Osteoblast (primary cell): ENCODE results near the gene FEM1A. TPM values are rescaled to one million over a fixed set of nuclear protein-coding genes. Genes with fewer than 3 reads are reported as not detected.
A peak's percentile ranks its signal among the peaks of the same experiment; 100 is the strongest.

Experiments used
- DNase-seq: peaks from one replicate; pipeline ENCODE4 v3.0.0; 2011; ENCODE audit warnings: low spot score, mixed read lengths; ENCODE audit not compliant: insufficient read length; ENCODE audit errors: missing footprints
- H2AFZ ChIP-seq: 2 replicates; pipeline ENCODE4 v1.6.0; 2011; ENCODE audit warnings: mild to moderate bottlenecking, low read length
- H3K27ac ChIP-seq: 2 replicates; pipeline ENCODE4 v1.5.1; 2011; ENCODE audit warnings: mild to moderate bottlenecking, low read depth, low read length, moderate library complexity
- H3K27me3 ChIP-seq: 2 replicates; pipeline ENCODE4 v1.6.0; 2012; ENCODE audit warnings: mild to moderate bottlenecking, control low read depth, inconsistent platforms, low read length, moderate library complexity; ENCODE audit not compliant: insufficient read depth
- H3K36me3 ChIP-seq: 2 replicates; pipeline ENCODE4 v1.5.1; 2011; ENCODE audit warnings: mild to moderate bottlenecking, low read length, control low read depth, moderate library complexity; ENCODE audit not compliant: insufficient read depth
- H3K4me1 ChIP-seq: 2 replicates; pipeline ENCODE4 v1.5.1; 2011; ENCODE audit warnings: mild to moderate bottlenecking, low read length, control low read depth, moderate library complexity; ENCODE audit not compliant: insufficient read depth
- H3K4me2 ChIP-seq: 2 replicates; pipeline ENCODE4 v1.6.0; 2011; ENCODE audit warnings: mild to moderate bottlenecking, low read length; ENCODE audit not compliant: insufficient read depth
- H3K4me3 ChIP-seq: fragments of 200-600 bp; sonication (generic); 3 replicates; pipeline ENCODE4 v1.5.1; 2012; ENCODE audit warnings: mild to moderate bottlenecking, low read length, inconsistent platforms; ENCODE audit not compliant: insufficient read depth
- H3K79me2 ChIP-seq: 2 replicates; pipeline ENCODE4 v1.6.0; 2012; ENCODE audit warnings: mild to moderate bottlenecking, low read length, control low read depth, inconsistent platforms; ENCODE audit not compliant: insufficient read depth
- H3K9me3 ChIP-seq: 2 replicates; pipeline ENCODE4 v1.5.1; 2011; ENCODE audit warnings: low read depth, low read length, control low read depth
- H4K20me1 ChIP-seq: 2 replicates; pipeline ENCODE4 v1.6.0; 2012; ENCODE audit warnings: mild to moderate bottlenecking, low read length, control low read depth; ENCODE audit not compliant: insufficient read depth
- total RNA-seq: library from RNA; depleted of rRNA; stranded (reverse); fragments of >200 nt; gene quantifications from 2 replicates; pipeline ENCODE4 v1.2.3, GENCODE V29; 2012
- TF ChIP-seq, protein P1 (sequence below): IDR thresholded peaks from 2 replicates; pipeline ENCODE4 v1.5.1; 2011; ENCODE audit warnings: mild to moderate bottlenecking, low read depth, low read length, moderate library complexity; ENCODE audit errors: extremely low read depth

FEM1A gene
- total RNA-seq, 1 donor = 12.7 TPM

DNA sequence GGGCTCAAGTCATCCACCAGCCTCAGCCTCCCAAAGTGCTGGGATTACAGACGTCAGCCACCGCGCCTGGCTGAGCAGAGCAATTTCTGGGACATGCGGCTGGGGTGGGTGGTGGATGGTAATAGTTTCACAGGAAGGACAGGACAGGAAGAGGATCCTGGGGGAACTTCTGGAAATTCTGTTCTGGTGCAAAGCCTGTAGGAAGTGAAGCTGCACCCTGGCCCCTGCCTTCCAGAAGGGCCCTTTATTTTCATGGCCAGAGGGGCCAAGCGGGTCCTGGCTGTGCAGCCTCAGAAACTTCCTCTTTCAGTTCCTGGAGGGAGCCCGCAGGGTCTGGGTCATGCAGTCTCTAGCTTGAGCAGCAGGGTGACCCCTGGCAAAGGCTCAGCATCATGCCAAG lies 15.7 kb downstream of the FEM1A start:
- Histone ChIP-seq H4K20me1 (no peaks in the 10 kb centered on the region), H3K4me2 (no peak overlapping the region), H3K27ac (no peak overlapping the region), H3K36me3 (no peaks in the 10 kb centered on the region), H3K27me3 (no peaks in the 10 kb centered on the region), H3K79me2 (no peaks in the 10 kb centered on the region), H3K9me3 (no peaks in the 10 kb centered on the region), H3K4me1 (no peaks in the 10 kb centered on the region), H2AFZ (no peak overlapping the region), H3K4me3 (no peak overlapping the region)
- DNase-seq = no peak
- TF ChIP-seq, protein P1, sequence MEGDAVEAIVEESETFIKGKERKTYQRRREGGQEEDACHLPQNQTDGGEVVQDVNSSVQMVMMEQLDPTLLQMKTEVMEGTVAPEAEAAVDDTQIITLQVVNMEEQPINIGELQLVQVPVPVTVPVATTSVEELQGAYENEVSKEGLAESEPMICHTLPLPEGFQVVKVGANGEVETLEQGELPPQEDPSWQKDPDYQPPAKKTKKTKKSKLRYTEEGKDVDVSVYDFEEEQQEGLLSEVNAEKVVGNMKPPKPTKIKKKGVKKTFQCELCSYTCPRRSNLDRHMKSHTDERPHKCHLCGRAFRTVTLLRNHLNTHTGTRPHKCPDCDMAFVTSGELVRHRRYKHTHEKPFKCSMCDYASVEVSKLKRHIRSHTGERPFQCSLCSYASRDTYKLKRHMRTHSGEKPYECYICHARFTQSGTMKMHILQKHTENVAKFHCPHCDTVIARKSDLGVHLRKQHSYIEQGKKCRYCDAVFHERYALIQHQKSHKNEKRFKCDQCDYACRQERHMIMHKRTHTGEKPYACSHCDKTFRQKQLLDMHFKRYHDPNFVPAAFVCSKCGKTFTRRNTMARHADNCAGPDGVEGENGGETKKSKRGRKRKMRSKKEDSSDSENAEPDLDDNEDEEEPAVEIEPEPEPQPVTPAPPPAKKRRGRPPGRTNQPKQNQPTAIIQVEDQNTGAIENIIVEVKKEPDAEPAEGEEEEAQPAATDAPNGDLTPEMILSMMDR = no peak

DNA sequence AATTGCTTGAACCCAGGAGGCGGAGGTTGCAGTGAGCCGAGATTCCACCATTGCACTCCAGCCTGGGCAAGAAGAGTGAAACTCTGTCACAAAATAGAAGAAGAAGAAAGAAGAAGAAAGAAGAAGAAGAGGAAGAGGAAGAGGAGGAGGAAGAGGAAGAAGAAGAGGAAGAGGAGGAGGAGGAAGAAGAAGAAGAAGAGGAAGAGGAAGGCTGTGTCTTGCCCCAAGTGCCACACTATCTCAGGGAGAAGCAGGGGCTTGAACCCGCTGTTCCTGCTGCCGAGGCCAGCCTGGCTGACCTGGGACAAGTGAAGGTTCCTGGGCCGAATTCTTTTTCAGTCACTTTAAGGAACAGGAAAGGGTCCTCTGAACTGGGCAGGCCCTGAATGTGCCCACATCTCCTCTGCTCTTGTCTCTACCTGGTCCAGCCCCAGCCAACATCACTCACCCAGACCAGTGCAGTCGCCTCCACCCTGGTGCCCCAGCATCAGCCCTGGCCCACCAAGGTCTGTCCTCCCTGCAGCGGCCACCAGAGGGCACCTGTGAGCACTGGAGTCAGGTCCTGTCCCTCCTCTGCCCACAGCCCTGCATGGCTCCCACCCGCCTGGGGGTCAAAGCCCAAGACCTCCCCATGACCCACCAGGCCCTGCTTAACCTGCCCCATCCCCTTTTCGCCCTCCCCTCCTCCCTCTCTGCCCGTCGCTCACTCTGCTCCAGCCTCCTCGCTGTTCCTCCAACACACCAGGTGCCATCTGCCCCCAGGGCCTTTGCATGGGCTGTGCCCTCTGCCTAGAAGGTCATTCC lies 20.0 kb downstream of the FEM1A start:
- peaks cover 11% of the 10 kb centered on the region for H3K4me1 ChIP-seq
- no peaks in the 10 kb centered on the region for H3K36me3 ChIP-seq
- H3K27me3 ChIP-seq = no peaks in the 10 kb centered on the region
- H3K9me3 ChIP-seq = no peaks in the 10 kb centered on the region
- no peaks in the 10 kb centered on the region for H4K20me1 ChIP-seq
- no peaks in the 10 kb centered on the region for H3K79me2 ChIP-seq
- peak; percentile 96 for DNase-seq
- TF ChIP-seq, protein P1 = peak; percentile 82
- H3K27ac ChIP-seq = peak overlapping the region; percentile 28
- H3K4me2 ChIP-seq = no peak overlapping the region
- no peak overlapping the region for H3K4me3 ChIP-seq
- no peak overlapping the region for H2AFZ ChIP-seq

DNA sequence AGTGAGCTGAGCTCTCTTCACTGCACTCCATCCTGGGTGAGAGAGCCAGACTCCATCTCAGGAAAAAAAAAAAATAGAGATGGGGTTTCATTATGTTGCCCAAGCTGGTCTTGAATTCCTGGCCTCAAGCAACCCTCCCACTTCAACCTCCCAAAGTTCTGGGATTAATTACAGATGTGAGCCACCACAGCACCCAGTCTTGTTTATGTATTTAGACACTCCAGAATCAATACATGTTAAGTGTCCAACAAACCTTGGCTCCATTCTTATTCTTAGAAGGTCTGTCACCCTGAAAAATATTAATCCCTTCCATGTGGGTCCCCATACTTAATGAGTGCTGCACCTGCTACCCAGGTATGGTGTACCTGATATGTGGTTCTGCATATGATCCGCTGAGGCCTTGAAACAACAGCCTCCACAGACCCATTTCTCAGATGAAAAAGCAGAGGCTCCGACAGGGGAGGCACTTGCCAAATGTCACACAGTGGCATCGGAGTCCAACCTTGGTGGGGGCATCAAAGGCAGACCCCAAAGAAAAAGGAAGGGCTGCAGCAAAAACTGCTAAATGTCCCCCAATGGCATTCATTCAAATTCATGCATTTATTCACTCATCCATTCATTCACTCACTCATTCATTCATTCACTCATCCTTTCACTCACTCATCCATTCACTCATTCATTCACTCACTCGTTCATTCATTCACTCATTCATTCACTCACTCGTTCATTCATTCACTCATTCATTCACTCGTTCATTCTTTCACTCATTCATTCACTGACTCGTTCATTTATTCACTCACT lies 23.3 kb downstream of the FEM1A start:
- no peak overlapping the region for H2AFZ ChIP-seq
- no peak overlapping the region for H3K27ac ChIP-seq
- peaks cover 7% of the 10 kb centered on the region for H3K79me2 ChIP-seq
- H4K20me1 ChIP-seq = no peaks in the 10 kb centered on the region
- H3K27me3 ChIP-seq = no peaks in the 10 kb centered on the region
- H3K36me3 ChIP-seq = peaks cover 10% of the 10 kb centered on the region
- no peaks in the 10 kb centered on the region for H3K9me3 ChIP-seq
- DNase-seq = peak; percentile 69
- no peak overlapping the region for H3K4me3 ChIP-seq
- TF ChIP-seq, protein P1 = no peak
- H3K4me1 ChIP-seq = peaks cover 11% of the 10 kb centered on the region
- peak overlapping the region; percentile 49 for H3K4me2 ChIP-seq
